HG03342 (cell line): ENCODE data around the gene PMM1.

ENCODE experiments used
- ATAC-seq: cut with Tn5 transposase; IDR thresholded peaks from one replicate; pipeline ENCODE4 v1.9.1; 2021; ENCODE audit warnings: mild to moderate bottlenecking, moderate library complexity; ENCODE audit not compliant: unreplicated experiment

PMM1 gene

GRCh38 chr22:41539146-41540005, 50.3 kb downstream of the PMM1 start:
- ATAC-seq: no peak

DNA sequence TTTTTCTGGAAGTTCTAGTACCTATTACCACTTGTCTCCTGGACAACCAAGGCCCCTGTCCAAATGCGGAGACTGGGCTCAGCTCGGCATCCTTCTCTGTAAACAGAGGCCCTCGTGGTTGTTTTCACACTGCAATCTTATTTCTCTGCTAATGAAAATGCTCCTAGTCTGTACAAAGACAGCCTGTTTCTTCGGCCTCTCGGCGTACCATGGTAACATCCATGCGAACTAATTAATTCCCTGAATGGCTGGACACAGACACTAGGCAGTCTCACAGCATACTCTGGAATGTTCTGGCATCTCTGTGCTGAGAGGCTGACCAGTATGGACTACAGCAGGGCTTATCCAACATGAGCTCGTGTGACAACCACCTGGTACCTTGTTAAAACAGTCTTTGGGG, 51.1 kb downstream of the PMM1 start:
- ATAC-seq: no peak

- no peak for ATAC-seq
Measured at GRCh38 chr22:41537203-41537602, 52.4 kb downstream of the PMM1 start.

DNA sequence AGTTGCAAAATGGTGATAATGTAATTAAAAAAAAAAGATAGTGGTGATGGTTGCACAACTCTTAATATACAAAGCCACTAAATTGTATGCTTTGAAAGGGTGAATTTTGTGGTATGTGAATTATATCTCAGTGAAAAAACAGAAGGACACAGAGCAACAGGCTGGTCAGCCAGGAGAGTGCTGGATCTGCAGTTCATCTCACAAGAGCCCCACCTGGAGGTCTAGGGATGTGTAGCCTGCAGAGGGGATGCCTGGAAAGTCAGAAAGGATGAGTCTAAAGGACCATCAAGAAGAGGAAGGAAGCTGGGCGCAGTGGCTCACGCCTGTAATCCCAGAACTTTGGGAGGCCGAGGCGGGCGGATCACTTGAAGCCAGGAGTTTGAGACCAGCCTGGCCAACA, 54.4 kb downstream of the PMM1 start:
- no peak for ATAC-seq

- ATAC-seq: no peak
Measured at GRCh38 chr22:41534219-41534618, 55.4 kb downstream of the PMM1 start.

DNA sequence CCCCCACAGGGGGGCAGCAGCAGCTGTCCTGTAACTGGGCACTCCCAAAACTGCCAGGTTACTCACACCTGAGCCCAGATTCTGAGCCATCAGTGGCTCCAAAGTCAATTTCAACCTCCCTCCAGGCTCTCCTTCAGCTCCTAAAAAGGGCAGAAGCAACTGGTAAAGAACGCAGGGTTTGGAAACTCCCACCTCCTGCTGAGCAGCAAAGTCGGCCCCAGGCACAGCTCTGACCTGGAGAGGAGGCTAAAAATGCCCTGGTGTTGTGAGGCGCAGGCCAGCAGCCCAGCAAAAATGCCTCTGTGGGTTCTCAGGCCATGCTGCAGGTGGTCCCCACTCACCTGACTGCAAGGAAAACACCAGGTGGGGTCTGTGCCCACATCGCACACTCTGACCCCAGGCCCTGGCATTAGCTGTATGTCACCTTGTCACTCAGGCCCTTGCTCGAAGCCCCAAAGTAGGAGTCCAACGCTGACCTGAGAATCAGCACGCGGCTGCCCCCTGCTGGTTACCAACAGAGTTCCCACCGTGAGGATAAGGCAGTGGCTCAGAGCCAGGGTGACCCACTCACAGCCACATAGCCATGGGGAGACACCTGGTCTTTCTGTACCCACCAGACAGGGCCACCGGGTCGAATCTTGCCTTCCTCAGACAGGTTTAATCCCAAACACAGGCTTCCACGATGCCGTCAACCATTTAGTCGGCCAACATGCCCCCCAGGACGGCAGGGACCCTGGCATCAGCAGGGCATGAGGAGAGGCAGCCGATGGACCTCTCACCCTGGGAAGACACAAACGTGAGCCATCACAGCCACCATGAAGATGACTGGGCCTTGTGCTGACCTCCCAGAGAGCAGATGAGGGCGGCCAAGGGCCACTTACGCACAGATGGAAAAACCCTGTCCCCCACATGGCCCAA, 56.5 kb downstream of the PMM1 start:
- ATAC-seq: no peak

- ATAC-seq: no peak
Measured at GRCh38 chr22:41531715-41532477, 57.7 kb downstream of the PMM1 start.

DNA sequence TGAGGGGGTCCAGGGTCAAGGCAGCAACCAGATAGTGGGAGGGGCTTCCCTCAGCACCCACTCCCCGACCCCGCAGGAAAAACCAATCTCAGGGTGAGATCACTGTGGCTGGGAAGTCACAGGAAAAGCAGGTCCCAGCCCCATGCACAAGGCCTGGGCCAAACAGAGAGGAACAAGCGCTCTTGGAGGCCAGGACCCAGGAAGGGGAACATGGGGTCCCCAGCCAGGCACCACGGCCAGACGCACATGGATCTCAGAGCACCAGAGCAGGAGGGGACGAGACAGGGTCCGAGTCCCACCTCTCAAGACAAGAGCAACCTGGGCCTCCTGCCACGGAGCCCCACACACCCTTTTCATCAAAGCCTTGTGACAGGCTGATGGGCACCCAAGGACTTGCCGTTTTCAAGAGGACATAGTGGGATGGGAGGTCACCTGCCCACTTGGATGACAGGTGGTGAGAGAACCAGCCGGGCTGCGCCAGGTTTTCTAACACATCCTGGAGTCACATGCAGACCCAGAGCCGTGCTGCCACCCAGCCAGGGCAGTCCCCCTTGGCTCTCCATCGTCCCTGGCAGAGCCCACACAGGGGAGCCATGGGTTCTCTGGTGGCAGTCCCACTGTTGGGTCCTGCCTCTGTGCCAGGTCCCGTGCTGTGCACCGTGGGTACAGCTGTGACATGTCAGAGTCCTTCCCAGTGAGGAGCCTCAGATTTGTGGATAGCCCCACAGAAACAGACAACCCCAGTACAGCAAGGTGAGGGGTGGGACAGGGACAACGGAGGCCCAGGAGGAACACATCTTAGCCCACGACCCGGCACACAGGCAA, 58.5 kb downstream of the PMM1 start:
- no peak for ATAC-seq

DNA sequence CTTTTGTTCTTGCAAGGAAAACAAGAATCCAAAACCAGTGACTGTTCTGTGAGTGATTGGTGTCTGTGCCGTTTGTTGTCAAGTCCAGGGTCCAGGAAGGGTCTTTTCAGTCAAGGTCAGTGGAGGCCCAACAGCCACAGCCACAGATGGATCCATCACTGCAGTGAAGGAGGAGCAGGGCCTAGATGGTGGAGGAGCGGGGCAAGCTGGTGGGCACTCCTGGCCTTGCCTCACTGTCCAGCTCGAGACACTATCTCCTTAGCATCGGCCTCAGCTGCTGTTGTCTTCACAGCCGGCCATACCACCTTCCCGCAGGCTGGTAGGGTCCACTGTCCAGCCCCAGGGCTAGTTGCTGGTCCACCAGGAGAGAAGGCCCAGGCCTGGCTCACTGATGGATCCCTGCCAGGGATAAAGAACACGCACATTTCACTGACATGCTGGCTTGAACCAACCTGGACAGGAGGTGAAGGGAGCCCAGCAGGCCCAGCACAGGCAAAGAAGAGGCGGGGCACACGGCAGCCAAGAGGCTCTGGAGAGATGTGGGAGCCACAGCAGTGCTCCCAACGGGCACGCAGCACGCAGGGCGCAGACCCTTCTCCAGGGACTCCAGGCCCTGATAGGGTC, 60.6 kb downstream of the PMM1 start:
- ATAC-seq: no peak

DNA sequence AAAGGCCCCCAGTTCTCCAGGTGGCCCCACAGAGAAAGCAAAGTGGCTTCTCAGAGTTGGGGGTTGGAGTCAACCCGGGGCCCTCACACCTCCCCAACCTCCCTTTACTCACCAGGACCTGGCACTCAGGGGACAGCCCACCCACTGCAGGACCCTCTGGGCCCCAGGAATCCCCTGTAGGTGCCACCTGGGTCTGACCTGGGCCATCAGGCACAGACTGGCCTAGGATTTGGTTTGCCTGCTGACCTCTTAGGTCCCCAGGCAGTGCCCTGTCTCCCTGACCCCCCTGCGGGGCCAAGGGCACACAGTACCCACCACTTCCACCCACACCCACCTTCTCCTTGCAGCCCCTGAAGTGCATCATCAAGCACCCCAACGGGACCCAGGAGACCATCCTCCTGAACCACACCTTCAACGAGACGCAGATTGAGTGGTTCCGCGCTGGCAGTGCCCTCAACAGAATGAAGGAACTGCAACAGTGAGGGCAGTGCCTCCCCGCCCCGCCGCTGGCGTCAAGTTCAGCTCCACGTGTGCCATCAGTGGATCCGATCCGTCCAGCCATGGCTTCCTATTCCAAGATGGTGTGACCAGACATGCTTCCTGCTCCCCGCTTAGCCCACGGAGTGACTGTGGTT, 61.4 kb downstream of the PMM1 start:
- no peak for ATAC-seq
